ENCODE results near the gene GFI1B. TPM values are rescaled to one million over a fixed set of nuclear protein-coding genes. Genes with fewer than 3 reads are reported as not detected.

GFI1B gene
- total RNA-seq, 1 donor from 2014 or later: 0.52 TPM

DNA sequence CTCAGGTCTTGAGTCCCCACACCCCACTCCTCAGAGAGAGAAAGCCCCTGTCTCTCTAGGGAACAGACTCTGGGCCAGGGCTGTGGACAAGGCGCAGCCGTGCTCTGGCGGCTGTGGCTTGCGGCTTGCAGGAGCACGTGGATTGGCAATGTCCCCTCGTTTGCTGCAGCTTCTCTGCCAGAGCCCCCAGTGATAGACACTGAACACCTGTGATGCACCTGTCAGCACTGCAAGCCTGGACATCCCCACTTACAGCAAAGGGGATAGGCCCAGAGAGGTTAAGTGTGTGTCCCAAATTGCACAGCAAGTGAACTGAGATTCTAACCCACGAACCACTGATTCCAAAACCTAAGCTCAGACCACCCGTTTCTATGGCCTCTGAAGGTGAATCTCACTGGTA is 7.0 kb downstream of the GFI1B start:
- ATAC-seq: no peak
- TF ChIP-seq, protein P1, sequence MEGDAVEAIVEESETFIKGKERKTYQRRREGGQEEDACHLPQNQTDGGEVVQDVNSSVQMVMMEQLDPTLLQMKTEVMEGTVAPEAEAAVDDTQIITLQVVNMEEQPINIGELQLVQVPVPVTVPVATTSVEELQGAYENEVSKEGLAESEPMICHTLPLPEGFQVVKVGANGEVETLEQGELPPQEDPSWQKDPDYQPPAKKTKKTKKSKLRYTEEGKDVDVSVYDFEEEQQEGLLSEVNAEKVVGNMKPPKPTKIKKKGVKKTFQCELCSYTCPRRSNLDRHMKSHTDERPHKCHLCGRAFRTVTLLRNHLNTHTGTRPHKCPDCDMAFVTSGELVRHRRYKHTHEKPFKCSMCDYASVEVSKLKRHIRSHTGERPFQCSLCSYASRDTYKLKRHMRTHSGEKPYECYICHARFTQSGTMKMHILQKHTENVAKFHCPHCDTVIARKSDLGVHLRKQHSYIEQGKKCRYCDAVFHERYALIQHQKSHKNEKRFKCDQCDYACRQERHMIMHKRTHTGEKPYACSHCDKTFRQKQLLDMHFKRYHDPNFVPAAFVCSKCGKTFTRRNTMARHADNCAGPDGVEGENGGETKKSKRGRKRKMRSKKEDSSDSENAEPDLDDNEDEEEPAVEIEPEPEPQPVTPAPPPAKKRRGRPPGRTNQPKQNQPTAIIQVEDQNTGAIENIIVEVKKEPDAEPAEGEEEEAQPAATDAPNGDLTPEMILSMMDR (IDR thresholded peaks at IDR 0.05): no peak
- H3K4me3 ChIP-seq: no peak overlapping the region
- DNase-seq: no peak
- H3K36me3 ChIP-seq: no peaks in the 10 kb centered on the region
- intact Hi-C loops (cut with DNase I): no loop called here
- H3K4me1 ChIP-seq: no peaks in the 10 kb centered on the region
- peaks cover 17% of the 10 kb centered on the region for H3K27me3 ChIP-seq
- no peak overlapping the region for H3K27ac ChIP-seq
- no peaks in the 10 kb centered on the region for H3K9me3 ChIP-seq

DNA sequence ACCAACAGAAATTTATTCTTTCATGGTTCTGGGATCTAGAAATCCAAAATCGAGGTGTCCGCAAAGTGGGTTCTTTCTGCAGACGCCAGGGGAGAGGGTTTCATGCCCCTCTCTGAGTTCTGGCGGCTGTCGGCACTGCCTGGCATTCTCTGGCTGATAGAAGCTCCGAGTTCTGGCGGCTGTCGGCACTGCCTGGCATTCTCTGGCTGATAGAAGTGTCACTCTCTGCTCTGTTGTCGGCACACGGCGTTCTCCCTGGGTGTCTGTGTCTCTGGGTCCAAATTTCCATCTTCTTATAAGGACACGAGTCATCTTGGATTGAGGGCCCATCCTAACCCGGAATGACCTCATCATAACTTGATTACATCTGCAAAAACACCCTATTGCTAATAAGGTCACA is 7.6 kb downstream of the GFI1B start:
- H3K4me3 ChIP-seq: no peak overlapping the region
- H3K27ac ChIP-seq: no peak overlapping the region
- DNase-seq (no peak), ATAC-seq (no peak)
- no peaks in the 10 kb centered on the region for H3K36me3 ChIP-seq
- no peaks in the 10 kb centered on the region for H3K9me3 ChIP-seq
- H3K27me3 ChIP-seq: peaks cover 22% of the 10 kb centered on the region
- H3K4me1 ChIP-seq: no peaks in the 10 kb centered on the region
- intact Hi-C loops (cut with DNase I): no loop called here
- TF ChIP-seq, protein P1 (IDR thresholded peaks at IDR 0.05): no peak

DNA sequence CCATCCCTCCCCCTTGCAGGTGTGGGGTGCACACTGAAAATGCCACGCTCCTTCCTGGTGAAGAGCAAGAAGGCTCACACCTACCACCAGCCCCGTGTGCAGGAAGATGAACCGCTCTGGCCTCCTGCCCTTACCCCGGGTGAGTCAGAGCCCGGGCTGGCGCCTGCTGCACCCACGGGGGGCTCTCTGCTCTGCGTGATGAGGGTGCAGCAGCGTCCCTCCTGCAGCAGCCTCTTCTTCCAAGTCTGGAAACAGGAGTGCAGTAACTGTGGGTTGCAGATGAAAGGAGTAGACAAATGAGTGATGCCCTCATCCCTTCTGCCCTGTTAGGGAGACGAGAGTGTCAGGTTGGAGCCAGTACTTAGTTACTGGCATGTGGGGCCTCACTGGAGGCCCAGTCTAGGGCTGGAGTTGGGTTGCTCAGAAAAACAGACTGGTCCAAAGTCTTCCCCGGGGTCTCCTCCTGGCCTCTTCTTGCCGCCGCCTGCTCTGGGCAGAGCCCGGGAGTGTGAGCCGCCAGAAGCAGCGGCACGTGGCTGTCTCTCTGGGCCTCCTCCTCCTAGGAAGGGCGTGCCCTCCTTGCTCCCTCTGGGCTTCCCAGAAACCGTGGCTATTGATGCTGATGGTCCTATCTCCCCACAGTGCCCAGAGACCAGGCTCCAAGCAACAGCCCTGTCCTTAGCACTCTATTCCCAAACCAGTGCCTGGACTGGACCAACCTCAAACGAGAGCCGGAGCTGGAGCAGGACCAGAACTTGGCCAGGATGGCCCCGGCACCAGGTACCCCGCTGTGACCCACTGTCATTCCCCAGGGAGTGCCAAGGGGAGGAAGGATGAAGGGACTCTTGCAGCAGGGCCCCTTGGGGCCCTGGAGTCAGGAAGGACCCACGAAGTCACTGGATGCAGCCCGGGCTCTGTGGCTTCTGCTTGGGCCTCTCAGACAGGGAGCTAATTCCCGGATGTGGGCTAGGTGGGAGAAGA is 8.4 kb downstream of the GFI1B start:
- H3K27ac ChIP-seq: no peak overlapping the region
- no peak overlapping the region for H3K4me3 ChIP-seq
- DNase-seq (no peak), ATAC-seq (no peak)
- intact Hi-C loops (cut with DNase I): no loop called here
- H3K9me3 ChIP-seq: no peaks in the 10 kb centered on the region
- H3K27me3 ChIP-seq: peaks cover 26% of the 10 kb centered on the region
- no peaks in the 10 kb centered on the region for H3K4me1 ChIP-seq
- no peaks in the 10 kb centered on the region for H3K36me3 ChIP-seq
- TF ChIP-seq, protein P1 (IDR thresholded peaks at IDR 0.05): no peak

DNA sequence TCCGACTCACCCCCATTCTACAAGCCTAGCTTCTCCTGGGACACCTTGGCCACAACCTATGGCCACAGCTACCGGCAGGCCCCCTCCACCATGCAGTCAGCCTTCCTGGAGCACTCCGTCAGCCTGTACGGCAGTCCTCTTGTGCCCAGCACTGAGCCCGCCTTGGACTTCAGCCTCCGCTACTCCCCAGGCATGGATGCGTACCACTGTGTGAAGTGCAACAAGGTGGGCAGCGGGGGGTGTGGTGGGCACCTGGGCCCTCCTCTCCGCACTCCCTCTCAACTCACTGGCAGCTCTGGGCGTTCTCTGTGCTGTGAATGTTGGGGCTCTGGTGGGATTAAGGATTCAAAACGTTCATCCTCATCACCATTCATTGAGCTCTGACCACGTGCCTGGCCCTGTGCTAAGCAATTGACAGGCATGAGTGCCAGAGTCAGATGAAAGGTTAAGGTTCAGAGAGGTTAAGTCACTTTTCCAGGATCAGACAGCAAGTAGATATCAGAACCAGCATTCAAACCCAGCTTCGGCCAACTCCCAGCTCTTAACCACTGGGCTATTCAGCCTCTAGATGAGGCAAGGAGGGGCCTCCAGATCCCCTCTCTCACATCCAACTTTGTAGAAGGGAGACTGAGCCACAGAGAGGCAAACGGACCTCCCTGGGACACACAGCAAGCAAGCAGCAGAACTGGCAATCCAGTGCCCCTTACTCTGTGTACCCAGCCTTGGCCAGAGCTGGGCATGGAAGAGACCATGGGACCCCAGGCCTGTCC is 9.9 kb downstream of the GFI1B start:
- Histone ChIP-seq H3K36me3 (no peaks in the 10 kb centered on the region), H3K27me3 (peaks cover 36% of the 10 kb centered on the region), H3K4me1 (no peaks in the 10 kb centered on the region), H3K4me3 (no peak overlapping the region), H3K27ac (no peak overlapping the region), H3K9me3 (no peaks in the 10 kb centered on the region)
- intact Hi-C loops (cut with DNase I): no loop called here
- no peak for DNase-seq
- TF ChIP-seq, protein P1 (IDR thresholded peaks at IDR 0.05): no peak
- ATAC-seq: no peak

DNA sequence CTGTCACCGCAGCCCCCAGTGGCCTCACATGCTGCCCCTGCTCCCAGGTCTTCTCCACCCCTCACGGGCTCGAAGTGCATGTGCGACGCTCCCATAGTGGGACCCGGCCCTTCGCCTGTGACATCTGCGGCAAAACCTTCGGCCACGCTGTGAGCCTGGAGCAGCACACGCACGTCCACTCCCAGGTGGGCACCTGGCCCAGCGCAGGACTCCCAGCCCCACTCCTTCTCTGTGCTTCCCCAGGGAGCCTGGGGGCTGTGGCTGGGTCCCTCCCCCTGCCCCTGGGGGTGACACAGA is 10.5 kb downstream of the GFI1B start:
- Histone ChIP-seq H3K27ac (no peak overlapping the region), H3K27me3 (peaks cover 41% of the 10 kb centered on the region)
- ATAC-seq: no peak

More for the DNA sequence above, 10.5 kb downstream of the GFI1B start:
- H3K4me1 ChIP-seq: no peaks in the 10 kb centered on the region
- TF ChIP-seq, protein P1 (IDR thresholded peaks at IDR 0.05): no peak
- DNase-seq: no peak
- no peaks in the 10 kb centered on the region for H3K36me3 ChIP-seq
- H3K4me3 ChIP-seq: no peak overlapping the region
- H3K9me3 ChIP-seq: no peaks in the 10 kb centered on the region
- intact Hi-C loops (cut with DNase I): no loop called here
